ENCODE data around the gene FLRT2. TPM values are rescaled to one million over a fixed set of nuclear protein-coding genes. Genes with fewer than 3 reads are reported as not detected.

FLRT2 gene
- total and polyA plus RNA-seq, 11 donors, result 0.61 to 41.9 (median 3.1) TPM

GRCh38 chr14:85575617-85575898 lies 45.6 kb downstream of the FLRT2 start:
- TF ChIP-seq POLR2A (IDR thresholded peaks at IDR 0.05), result no peak
- no peak for TF ChIP-seq CTCF (IDR thresholded peaks at IDR 0.05)
- intact Hi-C loops (cut with DNase I), result no loop called here
- Histone ChIP-seq H3K27me3 (no peaks in the 10 kb centered on the region), H3K36me3 (no peaks in the 10 kb centered on the region), H3K4me3 (no peak overlapping the region), H3K27ac (no peak overlapping the region), H3K9me3 (no peaks in the 10 kb centered on the region), H3K4me1 (peaks cover 0 to 35% (median 0%) of the 10 kb centered on the region in 12 donors)
- ATAC-seq (no peak), DNase-seq (no peak)
- 56 to 74% (median 64%) methylated on average over 1 of the region's 1 CpG for WGBS, 4 donors

GRCh38 chr14:85576218-85576617 lies 46.3 kb downstream of the FLRT2 start:
- no peaks in the 10 kb centered on the region for H3K9me3 ChIP-seq
- intact Hi-C loops (cut with DNase I), result no loop called here
- TF ChIP-seq CTCF (IDR thresholded peaks at IDR 0.05) (no peak), POLR2A (IDR thresholded peaks at IDR 0.05) (no peak)
- 58 to 71% (median 62%) methylated on average over 3 of the region's 3 CpGs for WGBS, 4 donors
- H3K36me3 ChIP-seq, result no peaks in the 10 kb centered on the region
- no peak overlapping the region for H3K27ac ChIP-seq
- no peak overlapping the region for H3K4me3 ChIP-seq
- ATAC-seq, result no peak
- peaks cover 0 to 35% (median 0%) of the 10 kb centered on the region in 12 donors for H3K4me1 ChIP-seq
- no peak for DNase-seq
- H3K27me3 ChIP-seq, result no peaks in the 10 kb centered on the region

GRCh38 chr14:85576848-85577542 lies 47.1 kb downstream of the FLRT2 start:
- no peak for ATAC-seq
- H3K9me3 ChIP-seq, result no peaks in the 10 kb centered on the region
- DNase-seq, result no peak
- H3K27ac ChIP-seq, result no peak overlapping the region
- WGBS, 4 donors, result 58 to 65% (median 64%) methylated on average over 5 of the region's 5 CpGs
- no peak overlapping the region for H3K4me3 ChIP-seq
- H3K27me3 ChIP-seq, result no peaks in the 10 kb centered on the region
- H3K4me1 ChIP-seq, result peaks cover 0 to 35% (median 0%) of the 10 kb centered on the region in 12 donors
- no peak for TF ChIP-seq CTCF (IDR thresholded peaks at IDR 0.05)
- intact Hi-C loops (cut with DNase I), result no loop called here
- H3K36me3 ChIP-seq, result no peaks in the 10 kb centered on the region

- ATAC-seq (no peak), DNase-seq (no peak)
- Histone ChIP-seq H3K9me3 (no peaks in the 10 kb centered on the region), H3K36me3 (no peaks in the 10 kb centered on the region), H3K27me3 (no peaks in the 10 kb centered on the region), H3K27ac (no peak overlapping the region), H3K4me1 (peaks cover 0 to 35% (median 0%) of the 10 kb centered on the region in 12 donors), H3K4me3 (no peak overlapping the region)
- intact Hi-C loops (cut with DNase I), result no loop called here
- TF ChIP-seq CTCF (IDR thresholded peaks at IDR 0.05) (no peak), POLR2A (IDR thresholded peaks at IDR 0.05) (no peak)
- 67 to 77% (median 71%) methylated on average over 7 of the region's 7 CpGs for WGBS, 4 donors
Measured at GRCh38 chr14:85577543-85578114, 47.7 kb downstream of the FLRT2 start.
